Fibroblast of pulmonary artery (primary cell): ENCODE measurements around the gene CENPO.

Experiments used
- DNase-seq: peaks from one replicate; pipeline ENCODE4 v3.0.0-alpha.2; 2010; ENCODE audit warnings: low read depth
- H3K4me3 ChIP-seq: replicated peaks from 2 replicates; pipeline ENCODE4 v1.5.1; 2011; ENCODE audit warnings: low read depth, mild to moderate bottlenecking, control low read depth, low read length, moderate library complexity
- CTCF ChIP-seq: IDR thresholded peaks from 2 replicates; pipeline ENCODE4 v1.5.1; 2011; ENCODE audit warnings: mild to moderate bottlenecking, control low read depth, low read length, inconsistent platforms; ENCODE audit errors: missing control alignments

CENPO gene

GRCh38 chr2:24861500-24861899 lies 68.3 kb downstream of the CENPO start:
- H3K4me3 ChIP-seq, result no peak overlapping the region

DNA sequence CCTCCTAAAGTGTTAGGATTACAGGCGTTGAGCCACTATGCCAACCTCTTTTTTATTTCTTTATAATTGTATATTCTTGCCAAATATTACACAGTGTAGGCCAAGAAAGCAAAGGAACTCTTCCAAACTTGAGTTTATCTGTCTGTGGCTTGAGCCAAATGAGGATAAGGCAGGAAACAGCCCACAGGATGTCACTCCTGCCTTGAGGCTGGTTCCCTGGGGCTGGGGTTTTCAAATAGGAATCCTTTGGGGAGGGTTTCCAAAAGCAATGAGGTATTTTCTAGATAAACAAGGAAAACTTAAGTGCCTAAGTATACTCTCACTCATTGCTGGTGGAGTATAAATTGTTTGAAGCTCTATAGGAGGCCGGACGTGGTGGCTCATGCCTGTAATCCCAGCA lies 70.4 kb downstream of the CENPO start:
- no peak for TF ChIP-seq CTCF
- DNase-seq, result peak; percentile 57
- H3K4me3 ChIP-seq, result no peak overlapping the region

More at GRCh38 chr2:24861500-24861899, 68.3 kb downstream of the CENPO start:
- no peak for DNase-seq
- no peak for TF ChIP-seq CTCF

DNA sequence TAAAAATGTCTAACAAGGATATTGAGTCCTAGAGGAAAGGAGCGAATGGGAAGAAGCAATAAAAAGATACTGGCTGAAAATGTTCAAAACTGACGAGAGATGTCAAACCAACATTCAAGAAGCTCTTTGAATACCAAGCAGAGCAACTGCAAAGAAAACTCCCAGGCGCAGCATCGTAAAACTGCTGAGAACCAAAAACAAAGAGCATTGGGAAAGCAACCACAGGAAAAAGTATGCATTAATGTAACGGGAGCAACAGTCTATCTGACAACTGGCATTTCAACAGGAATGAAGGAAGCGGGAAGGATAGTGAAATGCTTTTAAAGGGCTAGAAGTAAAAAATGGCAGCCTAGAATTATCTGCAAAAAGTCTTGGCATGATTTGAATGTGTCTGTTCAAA lies 73.7 kb downstream of the CENPO start:
- TF ChIP-seq CTCF, result no peak
- no peak for DNase-seq
- H3K4me3 ChIP-seq, result no peak overlapping the region

DNA sequence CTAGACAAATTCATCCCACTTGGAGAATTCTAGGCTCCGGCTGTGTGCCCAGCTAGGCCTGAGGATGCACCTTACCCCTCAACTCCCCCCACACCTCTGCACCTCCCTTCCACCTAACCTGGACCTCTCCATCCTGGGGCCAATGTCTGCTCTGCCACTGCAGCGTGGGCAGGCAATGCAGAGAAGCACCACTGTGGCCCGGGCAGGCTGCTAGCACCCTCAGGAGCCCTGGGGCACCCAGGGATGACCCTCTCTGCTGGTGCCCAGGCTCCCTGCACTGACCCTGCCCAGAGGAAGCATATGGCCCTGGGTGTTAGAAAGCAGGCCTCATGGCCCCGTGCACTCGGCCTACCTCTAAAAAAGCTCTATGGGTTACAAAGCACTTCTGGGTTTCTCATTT lies 77.2 kb downstream of the CENPO start:
- no peak overlapping the region for H3K4me3 ChIP-seq
- no peak for DNase-seq
- no peak for TF ChIP-seq CTCF

GRCh38 chr2:24870891-24871705 lies 77.9 kb downstream of the CENPO start:
- TF ChIP-seq CTCF, result no peak
- no peak for DNase-seq
- H3K4me3 ChIP-seq, result no peak overlapping the region

DNA sequence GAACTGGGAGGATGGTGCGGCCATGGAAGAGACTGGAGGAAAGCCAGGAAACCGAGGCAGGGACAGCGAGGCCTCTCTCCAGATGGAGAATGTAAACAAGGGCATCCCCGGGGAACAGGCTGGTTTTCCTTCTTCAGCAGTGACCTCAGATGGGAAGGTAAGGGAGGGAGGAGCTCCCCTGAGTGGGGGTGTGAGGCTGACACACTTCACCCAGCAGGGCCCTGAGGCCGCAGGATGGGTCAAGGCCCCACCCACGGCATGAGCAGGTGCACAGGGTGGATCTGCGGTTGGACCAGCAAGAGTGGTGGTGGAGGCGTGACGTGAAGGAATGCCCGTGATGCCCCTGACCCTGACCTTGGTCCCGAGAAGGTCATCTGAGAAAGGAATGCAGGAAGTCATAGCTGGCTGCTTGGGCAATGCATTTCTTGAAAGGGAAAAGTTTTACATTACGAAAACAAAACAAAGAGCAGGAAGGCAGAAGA lies 78.7 kb downstream of the CENPO start:
- no peak overlapping the region for H3K4me3 ChIP-seq
- DNase-seq, result no peak
- TF ChIP-seq CTCF, result no peak
